PC-3 (cell line): ENCODE data around the gene TBPL2.

ENCODE experiments used
- EZH2phosphoT487 ChIP-seq: fragments of 300-600 bp; sonication (generic); IDR thresholded peaks from 2 replicates; pipeline ENCODE4 v1.6.1; 2018; ENCODE audit warnings: mild to moderate bottlenecking, antibody characterized with exemption, low read length, borderline replicate concordance
- TF ChIP-seq, protein P1 (sequence below): fragments of 300-600 bp; sonication (generic); conservative IDR thresholded peaks from 2 replicates; pipeline ENCODE4 v1.5.1; 2017; ENCODE audit warnings: antibody characterized with exemption, low read depth, mild to moderate bottlenecking, low read length

- TF ChIP-seq, protein P1, sequence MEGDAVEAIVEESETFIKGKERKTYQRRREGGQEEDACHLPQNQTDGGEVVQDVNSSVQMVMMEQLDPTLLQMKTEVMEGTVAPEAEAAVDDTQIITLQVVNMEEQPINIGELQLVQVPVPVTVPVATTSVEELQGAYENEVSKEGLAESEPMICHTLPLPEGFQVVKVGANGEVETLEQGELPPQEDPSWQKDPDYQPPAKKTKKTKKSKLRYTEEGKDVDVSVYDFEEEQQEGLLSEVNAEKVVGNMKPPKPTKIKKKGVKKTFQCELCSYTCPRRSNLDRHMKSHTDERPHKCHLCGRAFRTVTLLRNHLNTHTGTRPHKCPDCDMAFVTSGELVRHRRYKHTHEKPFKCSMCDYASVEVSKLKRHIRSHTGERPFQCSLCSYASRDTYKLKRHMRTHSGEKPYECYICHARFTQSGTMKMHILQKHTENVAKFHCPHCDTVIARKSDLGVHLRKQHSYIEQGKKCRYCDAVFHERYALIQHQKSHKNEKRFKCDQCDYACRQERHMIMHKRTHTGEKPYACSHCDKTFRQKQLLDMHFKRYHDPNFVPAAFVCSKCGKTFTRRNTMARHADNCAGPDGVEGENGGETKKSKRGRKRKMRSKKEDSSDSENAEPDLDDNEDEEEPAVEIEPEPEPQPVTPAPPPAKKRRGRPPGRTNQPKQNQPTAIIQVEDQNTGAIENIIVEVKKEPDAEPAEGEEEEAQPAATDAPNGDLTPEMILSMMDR, result no peak
- no peak for TF ChIP-seq EZH2phosphoT487
Measured at GRCh38 chr14:55458800-55459515, 18.5 kb upstream of the TBPL2 start.
